NB4 (cell line): ENCODE data around the gene MARS1.

Experiments used
- DNase-seq: peaks from one replicate; pipeline ENCODE4 v3.0.0; 2010; ENCODE audit warnings: low read depth
- H3K4me3 ChIP-seq: one replicate; pipeline ENCODE4 v1.5.1; 2011; ENCODE audit warnings: mild to moderate bottlenecking, low read depth, low read length, moderate library complexity
- MYC ChIP-seq: IDR thresholded peaks from 2 replicates; pipeline ENCODE4 v1.6.1; 2011; ENCODE audit warnings: low read depth, low read length
- POLR2A ChIP-seq: IDR thresholded peaks from 2 replicates; pipeline ENCODE4 v1.6.1; 2011; ENCODE audit warnings: mild to moderate bottlenecking; ENCODE audit not compliant: insufficient read length; ENCODE audit errors: extremely low read depth
- TF ChIP-seq, protein P1 (sequence below): IDR thresholded peaks from one replicate; pipeline ENCODE4 v1.5.1; 2012; ENCODE audit warnings: low read depth, low read length
- TF ChIP-seq, protein P2 (sequence below): IDR thresholded peaks from 2 replicates; pipeline ENCODE4 v1.6.1; 2011; ENCODE audit warnings: low read depth, low read length

Gene MARS1

DNA sequence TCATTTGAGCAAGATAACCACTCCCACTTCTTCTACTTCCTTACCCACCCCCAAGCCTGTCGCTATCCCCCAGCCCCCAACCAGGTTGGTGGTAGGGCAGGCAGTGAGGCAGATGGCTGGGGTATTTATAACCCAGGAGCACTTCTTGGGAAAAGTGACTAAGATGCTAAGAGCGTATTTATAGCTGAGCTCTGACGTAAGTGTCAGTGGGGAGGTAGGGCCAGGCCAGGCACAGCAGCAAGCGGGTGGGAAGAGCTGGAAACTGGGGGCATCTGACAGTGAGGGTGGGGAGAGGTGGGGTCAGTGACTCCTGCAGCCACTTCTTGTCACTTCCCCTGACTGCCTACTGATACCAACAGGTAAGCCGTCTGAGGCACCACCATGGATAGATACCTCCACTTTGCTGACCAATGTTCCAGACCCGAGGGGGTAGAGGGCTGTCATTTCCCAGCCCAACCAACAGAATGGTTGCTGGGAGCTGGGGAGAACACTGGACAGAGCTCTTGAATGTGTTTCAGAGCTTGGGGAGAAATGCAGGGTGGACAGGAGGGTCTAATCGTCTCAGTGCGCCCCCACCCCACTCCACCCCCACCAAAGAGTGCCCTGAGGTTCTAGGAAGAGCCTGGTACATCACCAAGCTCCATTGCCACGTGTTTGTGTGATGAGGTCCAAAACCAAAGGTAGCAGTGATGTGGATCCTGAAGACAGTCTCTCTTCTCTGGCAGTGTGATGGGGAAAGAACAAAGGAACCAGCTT, 35.5 kb upstream of the MARS1 start:
- TF ChIP-seq MYC = no peak
- TF ChIP-seq, protein P1, sequence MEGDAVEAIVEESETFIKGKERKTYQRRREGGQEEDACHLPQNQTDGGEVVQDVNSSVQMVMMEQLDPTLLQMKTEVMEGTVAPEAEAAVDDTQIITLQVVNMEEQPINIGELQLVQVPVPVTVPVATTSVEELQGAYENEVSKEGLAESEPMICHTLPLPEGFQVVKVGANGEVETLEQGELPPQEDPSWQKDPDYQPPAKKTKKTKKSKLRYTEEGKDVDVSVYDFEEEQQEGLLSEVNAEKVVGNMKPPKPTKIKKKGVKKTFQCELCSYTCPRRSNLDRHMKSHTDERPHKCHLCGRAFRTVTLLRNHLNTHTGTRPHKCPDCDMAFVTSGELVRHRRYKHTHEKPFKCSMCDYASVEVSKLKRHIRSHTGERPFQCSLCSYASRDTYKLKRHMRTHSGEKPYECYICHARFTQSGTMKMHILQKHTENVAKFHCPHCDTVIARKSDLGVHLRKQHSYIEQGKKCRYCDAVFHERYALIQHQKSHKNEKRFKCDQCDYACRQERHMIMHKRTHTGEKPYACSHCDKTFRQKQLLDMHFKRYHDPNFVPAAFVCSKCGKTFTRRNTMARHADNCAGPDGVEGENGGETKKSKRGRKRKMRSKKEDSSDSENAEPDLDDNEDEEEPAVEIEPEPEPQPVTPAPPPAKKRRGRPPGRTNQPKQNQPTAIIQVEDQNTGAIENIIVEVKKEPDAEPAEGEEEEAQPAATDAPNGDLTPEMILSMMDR = no peak
- TF ChIP-seq, protein P2, sequence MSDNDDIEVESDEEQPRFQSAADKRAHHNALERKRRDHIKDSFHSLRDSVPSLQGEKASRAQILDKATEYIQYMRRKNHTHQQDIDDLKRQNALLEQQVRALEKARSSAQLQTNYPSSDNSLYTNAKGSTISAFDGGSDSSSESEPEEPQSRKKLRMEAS = no peak
- no peak for TF ChIP-seq POLR2A
- H3K4me3 ChIP-seq = no peak overlapping the region
- peak; percentile 39 for DNase-seq

DNA sequence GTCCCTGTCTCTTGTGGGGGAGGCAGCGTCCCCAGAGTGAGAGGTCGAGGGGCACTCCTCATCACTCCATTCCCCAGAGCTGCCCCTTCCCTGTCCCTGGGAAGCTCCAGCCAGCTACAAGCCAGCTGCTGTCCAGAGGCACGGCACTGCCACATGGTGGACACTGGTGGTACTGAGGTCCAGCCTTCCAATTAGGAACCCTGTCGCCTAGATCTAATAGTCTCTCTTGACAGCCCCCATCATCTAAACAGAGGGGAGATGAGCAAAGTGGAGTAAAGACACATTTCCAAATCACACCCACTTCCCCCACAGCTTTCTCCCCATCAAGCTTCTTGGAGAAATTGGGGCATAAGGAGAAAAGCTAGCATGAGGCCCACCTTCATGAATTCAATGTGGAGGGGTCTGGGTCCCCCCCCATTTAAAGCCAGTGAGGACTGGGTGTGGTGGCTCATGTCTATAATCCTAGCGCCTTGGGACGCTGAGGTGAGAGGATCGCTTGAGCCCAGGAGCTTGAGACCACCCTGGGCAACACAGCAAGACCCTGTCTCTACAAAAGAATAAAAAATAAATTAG, 34.8 kb upstream of the MARS1 start:
- DNase-seq = peak; percentile 79
- no peak overlapping the region for H3K4me3 ChIP-seq
- TF ChIP-seq POLR2A (no peak), MYC (0 out of 2 replicates have a peak, but pooled peaks have one; percentile 22)
- TF ChIP-seq, protein P1 = peak; percentile 95
- TF ChIP-seq, protein P2 = peak; percentile 49; the same call in 1 of the 2 replicates

DNA sequence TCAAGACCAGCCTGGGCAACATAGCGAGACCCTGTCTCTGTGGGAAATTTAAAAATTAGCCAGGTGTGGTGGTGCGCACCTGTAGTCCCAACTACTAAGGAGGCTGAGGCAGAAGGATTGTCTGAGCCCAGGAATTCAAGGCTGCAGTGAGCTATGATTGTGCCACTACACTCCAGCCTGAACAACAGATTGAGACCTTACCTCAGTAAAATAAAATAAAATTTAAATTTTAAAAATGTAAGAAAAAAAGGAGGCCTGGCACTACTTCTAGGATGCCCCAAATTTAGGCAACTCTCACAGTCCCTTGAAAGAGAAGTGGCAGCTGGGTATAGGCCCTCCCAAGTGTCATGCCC, 33.7 kb upstream of the MARS1 start:
- H3K4me3 ChIP-seq = no peak overlapping the region
- TF ChIP-seq POLR2A (no peak), MYC (no peak)
- TF ChIP-seq, protein P2 = no peak
- TF ChIP-seq, protein P1 = no peak
- DNase-seq = no peak

DNA sequence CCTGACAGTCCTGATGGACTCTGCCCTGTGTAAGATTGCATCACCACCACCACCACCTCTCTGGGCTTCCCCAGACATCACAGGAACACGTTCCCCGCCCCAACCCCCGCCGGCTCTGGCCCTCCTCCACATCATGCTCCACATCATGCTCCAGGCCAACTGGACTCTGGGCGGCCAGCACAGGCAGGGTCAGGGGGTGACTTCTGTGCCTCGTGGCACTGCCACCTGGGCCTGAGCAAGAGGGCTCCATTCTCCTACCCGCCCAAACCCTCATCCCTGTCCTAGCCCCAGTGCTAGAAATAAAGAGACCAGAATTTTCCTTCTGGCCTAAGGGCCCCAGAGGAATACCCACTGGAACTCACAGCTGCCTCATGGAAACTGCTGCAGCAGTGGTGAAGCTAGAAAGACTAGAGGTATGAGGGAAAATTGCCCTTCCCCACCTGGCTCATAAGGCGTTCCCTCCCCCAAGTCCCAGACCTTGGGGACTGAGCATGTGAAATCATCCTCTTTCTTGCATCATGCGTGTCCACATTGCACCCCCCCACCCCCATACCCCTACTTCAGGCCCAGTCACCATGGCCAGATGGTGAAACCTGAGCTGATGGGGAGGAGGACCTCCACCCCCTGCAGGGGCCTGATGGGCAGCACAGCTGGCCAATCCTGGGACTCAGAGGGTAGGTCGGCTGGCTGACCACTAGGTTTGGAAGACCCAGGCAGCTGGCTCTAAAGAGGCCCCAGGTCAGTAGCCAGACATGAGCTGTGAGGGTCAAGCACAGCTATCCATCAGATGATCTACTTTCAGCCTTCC, 33.1 kb upstream of the MARS1 start, which contains the start of gene INHBE:
Gene INHBE, plus strand, starts transcription at position 742 of the 808 bp plus-strand sequence. CDS start 230 bp downstream, outside the sequence.
- TF ChIP-seq, protein P1 = no peak
- TF ChIP-seq, protein P2 = peak; percentile 42
- TF ChIP-seq MYC = 0 out of 2 replicates have a peak, but pooled peaks have one; percentile 11
- TF ChIP-seq POLR2A = no peak
- no peak within 1 kb of the TSS for H3K4me3 ChIP-seq
- peak; percentile 79 for DNase-seq

DNA sequence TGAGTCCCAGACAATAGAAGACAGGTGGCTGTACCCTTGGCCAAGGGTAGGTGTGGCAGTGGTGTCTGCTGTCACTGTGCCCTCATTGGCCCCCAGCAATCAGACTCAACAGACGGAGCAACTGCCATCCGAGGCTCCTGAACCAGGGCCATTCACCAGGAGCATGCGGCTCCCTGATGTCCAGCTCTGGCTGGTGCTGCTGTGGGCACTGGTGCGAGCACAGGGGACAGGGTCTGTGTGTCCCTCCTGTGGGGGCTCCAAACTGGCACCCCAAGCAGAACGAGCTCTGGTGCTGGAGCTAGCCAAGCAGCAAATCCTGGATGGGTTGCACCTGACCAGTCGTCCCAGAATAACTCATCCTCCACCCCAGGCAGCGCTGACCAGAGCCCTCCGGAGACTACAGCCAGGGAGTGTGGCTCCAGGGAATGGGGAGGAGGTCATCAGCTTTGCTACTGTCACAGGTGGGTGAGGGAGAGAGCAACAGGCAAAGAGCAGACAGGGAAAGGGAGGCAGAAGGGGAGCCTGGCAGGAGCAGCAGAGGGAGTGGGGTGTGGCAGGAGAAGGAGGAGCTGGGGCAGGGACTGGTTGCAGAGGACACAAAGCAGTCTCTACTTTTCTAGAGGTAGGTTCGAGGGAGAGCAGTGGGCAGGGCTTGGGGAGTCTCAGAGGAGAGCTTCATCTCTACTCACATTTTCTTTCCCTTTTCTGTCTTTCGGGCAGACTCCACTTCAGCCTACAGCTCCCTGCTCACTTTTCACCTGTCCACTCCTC, 32.3 kb upstream of the MARS1 start:
- no peak for DNase-seq
- H3K4me3 ChIP-seq = no peak overlapping the region
- TF ChIP-seq, protein P2 = no peak
- TF ChIP-seq, protein P1 = no peak
- no peak for TF ChIP-seq MYC
- TF ChIP-seq POLR2A = no peak
